Superior temporal gyrus (tissue), 1 donor: ENCODE data around the gene CDC14B.

ENCODE experiments used
- DNase-seq: peaks from one replicate; pipeline ENCODE4 v3.0.0-alpha.2; 2016; ENCODE audit errors: extremely low spot score

The CDC14B gene

GRCh38 chr9:96502539-96503373 is 116.9 kb downstream of the CDC14B start:
- DNase-seq, result peak; percentile 71

- peak; percentile 85 for DNase-seq
Measured at GRCh38 chr9:96501633-96502538, 117.8 kb downstream of the CDC14B start.

- DNase-seq, result no peak
Measured at GRCh38 chr9:96500696-96501632, 118.7 kb downstream of the CDC14B start.

- no peak for DNase-seq
Measured at GRCh38 chr9:96499257-96499656, 120.4 kb downstream of the CDC14B start.

GRCh38 chr9:96498796-96499195 is 120.8 kb downstream of the CDC14B start:
- no peak for DNase-seq

GRCh38 chr9:96497117-96497399 is 122.6 kb downstream of the CDC14B start:
- no peak for DNase-seq

- DNase-seq, result no peak
Measured at GRCh38 chr9:96496368-96497116, 123.1 kb downstream of the CDC14B start.

- no peak for DNase-seq
Measured at GRCh38 chr9:96495341-96495740, 124.3 kb downstream of the CDC14B start.

GRCh38 chr9:96494215-96494800 is 125.3 kb downstream of the CDC14B start:
- no peak for DNase-seq

GRCh38 chr9:96493757-96494156 is 125.9 kb downstream of the CDC14B start:
- no peak for DNase-seq

GRCh38 chr9:96492993-96493531 is 126.6 kb downstream of the CDC14B start:
- DNase-seq, result no peak

GRCh38 chr9:96491880-96492525 is 127.6 kb downstream of the CDC14B start:
- no peak for DNase-seq

GRCh38 chr9:96491079-96491879 is 128.4 kb downstream of the CDC14B start:
- no peak for DNase-seq

- no peak for DNase-seq
Measured at GRCh38 chr9:96490534-96491078, 129.0 kb downstream of the CDC14B start.

- no peak for DNase-seq
Measured at GRCh38 chr9:96489482-96489979, 130.1 kb downstream of the CDC14B start.

- DNase-seq, result no peak
Measured at GRCh38 chr9:96487949-96488348, 131.7 kb downstream of the CDC14B start.

- no peak for DNase-seq
Measured at GRCh38 chr9:96487029-96487396, 132.6 kb downstream of the CDC14B start.

- no peak for DNase-seq
Measured at GRCh38 chr9:96486386-96487028, 133.1 kb downstream of the CDC14B start.
